SK-MEL-5 (cell line): ENCODE measurements around the gene DCTN5. TPM values are rescaled to one million over a fixed set of nuclear protein-coding genes. Genes with fewer than 3 reads are reported as not detected.

ENCODE experiments used
- DNase-seq: peaks from one replicate; pipeline ENCODE4 v3.0.0-alpha.2; 2016; ENCODE audit warnings: low read depth, low spot score
- in situ Hi-C: cut with HindIII; loops from 2 replicates; pipeline ENCODE4 v1.10.0; 2016; ENCODE audit warnings: low sequenced_read_pairs, high pct_unique_total_duplicates, low pct_unique_long_range_greater_than_20kb
- total RNA-seq: library from RNA; depleted of rRNA; stranded (reverse); fragments of >200 nt; shearing (Covaris generic); gene quantifications from 2 replicates; pipeline ENCODE4 v1.2.3, GENCODE V29; 2014

DCTN5 gene
- total RNA-seq, 1 experiment from 2014 or later: 75.6 TPM

GRCh38 chr16:23687034-23687808 is 46.0 kb downstream of the DCTN5 start:
- in situ Hi-C loops: no loop called here
- no peak for DNase-seq

DNA sequence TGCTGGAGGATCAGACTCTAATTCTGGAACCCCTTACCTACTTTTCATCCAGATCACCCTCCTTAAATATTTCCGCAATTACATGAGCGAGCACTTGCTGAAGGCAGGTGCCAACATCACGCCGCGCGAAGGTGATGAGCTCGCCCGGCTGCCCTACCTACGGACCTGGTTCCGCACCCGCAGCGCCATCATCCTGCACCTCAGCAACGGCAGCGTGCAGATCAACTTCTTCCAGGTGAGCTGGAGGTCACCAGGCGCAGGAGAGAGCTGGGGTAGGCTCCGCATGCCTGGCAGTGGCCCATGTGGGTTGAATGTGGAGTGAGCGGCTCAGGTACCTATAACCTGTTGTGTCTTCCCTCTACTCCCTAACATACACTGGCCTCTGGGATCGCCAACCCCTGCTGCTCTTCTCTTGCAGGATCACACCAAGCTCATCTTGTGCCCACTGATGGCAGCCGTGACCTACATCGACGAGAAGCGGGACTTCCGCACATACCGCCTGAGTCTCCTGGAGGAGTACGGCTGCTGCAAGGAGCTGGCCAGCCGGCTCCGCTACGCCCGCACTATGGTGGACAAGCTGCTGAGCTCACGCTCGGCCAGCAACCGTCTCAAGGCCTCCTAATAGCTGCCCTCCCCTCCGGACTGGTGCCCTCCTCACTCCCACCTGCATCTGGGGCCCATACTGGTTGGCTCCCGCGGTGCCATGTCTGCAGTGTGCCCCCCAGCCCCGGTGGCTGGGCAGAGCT is 48.3 kb downstream of the DCTN5 start:
- in situ Hi-C loops: no loop called here
- DNase-seq: no peak

- in situ Hi-C loops: no loop called here
- no peak for DNase-seq
Observed at GRCh38 chr16:23690771-23691482, 49.7 kb downstream of the DCTN5 start.

DNA sequence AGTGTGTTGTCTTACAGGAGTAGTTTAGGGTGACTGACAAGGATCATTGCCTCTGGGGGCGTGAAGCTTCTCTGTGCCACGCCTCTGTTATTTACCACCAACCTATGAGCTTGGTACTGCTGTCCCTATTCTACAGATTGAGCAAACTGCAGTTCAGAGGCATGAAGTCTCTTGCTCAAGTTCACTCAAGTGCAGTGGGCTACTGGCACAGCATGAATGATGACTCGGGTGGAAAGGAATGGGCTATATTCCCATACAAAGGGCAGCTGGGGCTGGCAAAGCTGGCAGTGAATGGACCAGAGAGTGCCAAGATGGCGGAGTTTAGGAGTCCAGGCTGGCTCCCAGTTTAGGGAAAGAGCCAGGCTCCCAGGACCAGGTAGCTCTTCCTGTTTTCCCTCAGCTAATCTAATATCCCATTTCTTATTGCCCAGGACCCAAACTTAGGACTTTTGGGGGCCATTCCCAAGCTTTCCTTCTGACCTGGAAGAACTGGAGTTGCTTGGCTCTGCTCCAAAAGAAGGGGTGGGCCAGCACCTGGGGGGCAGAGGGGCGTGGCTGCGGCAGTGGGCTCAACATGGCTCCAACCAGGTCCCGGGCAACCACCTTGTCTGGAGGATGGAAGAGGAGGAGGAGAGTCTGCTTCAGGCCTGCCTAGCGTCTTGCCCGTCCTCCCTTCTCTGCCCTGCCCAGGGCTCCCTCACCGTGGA is 50.4 kb downstream of the DCTN5 start:
- in situ Hi-C loops: no loop called here
- DNase-seq: no peak

GRCh38 chr16:23692190-23692837 is 51.0 kb downstream of the DCTN5 start:
- in situ Hi-C loops: no loop called here
- DNase-seq: no peak

DNA sequence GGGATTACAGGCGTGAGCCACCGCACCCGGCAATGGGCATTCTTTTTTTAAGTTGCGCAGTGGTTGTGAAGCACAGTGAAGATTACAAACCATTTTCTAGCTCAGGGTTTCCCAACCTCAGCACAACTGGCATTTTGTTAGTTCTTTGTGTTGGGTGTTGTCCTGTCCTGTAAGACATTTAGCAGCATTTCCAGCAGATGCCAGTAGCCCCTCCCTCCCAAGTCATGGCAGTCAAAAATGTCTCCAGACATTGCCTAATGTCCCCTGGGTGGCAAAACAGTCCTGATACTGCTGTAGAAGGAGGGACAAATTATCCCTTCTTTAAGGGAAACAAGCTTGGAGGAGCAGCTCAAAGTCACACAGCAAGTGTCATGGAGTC is 53.0 kb downstream of the DCTN5 start:
- DNase-seq: no peak
- in situ Hi-C loops: no loop called here

GRCh38 chr16:23694644-23695373 is 53.5 kb downstream of the DCTN5 start:
- no peak for DNase-seq
- in situ Hi-C loops: no loop called here

GRCh38 chr16:23695756-23696155 is 54.5 kb downstream of the DCTN5 start:
- no peak for DNase-seq
- in situ Hi-C loops: no loop called here

DNA sequence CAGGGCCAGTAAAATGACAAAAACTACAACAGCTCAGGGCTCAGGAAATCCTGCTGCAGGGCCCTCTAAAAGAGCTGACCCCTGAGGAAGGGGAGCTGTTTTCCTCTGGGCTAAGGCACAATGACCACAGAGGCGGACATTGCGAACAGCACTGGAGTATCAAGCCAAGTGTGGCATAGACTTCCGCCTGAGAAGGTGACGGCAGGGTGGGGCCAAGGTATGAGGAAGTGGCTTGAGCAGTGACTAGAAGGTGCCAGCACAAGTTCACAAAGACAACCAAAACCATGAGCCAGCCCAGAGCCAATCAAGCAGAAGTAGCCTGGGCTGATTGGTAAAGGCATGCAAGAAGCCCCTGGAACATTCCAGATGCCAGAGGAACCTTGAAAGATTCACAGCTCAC is 57.8 kb downstream of the DCTN5 start:
- no peak for DNase-seq
- in situ Hi-C loops: no loop called here

GRCh38 chr16:23700093-23700492 is 58.8 kb downstream of the DCTN5 start:
- in situ Hi-C loops: no loop called here
- no peak for DNase-seq

GRCh38 chr16:23700509-23700908 is 59.2 kb downstream of the DCTN5 start:
- DNase-seq: no peak
- in situ Hi-C loops: no loop called here

DNA sequence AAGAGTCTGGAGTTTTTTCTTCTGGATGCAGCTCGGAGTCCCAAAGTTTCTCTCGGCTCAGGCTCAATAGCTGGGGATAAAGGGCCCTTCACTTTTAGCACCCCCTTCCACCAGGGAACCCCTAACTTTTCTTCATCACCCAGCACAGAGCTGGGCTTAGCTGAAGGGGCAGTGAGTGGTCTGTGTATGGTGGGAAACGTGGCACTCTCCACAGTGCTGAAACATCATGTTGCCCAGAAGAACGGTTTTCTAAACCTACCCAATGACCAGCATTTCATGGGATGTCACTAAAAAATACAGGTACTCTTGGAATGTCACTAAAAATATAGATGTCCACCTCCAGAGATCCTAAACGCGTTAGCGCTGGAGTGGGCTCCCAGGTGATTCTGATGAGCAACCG is 59.8 kb downstream of the DCTN5 start:
- in situ Hi-C loops: no loop called here
- DNase-seq: no peak

GRCh38 chr16:23702951-23703350 is 61.7 kb downstream of the DCTN5 start:
- DNase-seq: no peak
- in situ Hi-C loops: no loop called here

DNA sequence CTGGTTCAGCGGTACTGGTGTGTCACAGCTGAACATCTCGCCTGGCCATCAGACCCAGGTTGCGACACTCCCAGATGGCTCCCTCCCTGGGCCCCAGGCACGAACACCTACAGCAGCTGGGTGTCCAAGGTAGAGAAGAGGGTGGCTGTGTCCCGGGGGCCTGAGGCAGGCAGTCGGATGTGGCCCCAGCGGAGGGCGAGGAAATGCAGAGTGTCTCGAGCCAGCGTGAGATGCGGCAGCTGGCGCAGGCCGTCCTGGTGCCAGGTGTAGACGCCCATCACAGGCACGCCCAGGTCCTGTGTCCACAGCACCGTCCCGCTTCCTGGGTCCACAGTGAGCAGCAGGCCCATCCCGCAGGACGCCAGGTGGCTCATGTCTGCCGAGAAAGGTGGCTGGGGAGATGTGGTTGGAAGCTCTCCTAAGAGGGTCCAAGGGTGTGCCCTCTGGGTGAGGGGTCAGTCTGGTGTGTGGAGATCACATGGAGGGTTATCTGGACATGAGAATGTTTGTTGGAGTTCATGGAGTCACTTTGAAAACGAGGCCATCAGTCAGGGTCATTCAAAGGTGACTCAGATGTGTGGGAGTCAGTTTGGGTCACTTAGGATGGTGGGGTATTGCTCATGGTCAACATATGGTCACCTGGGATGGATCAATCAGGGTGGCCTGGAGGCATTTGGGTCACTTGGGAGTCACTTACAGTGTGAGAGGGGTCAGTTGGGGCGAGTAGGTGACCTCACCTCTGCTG is 63.7 kb downstream of the DCTN5 start:
- in situ Hi-C loops: no loop called here

DNA sequence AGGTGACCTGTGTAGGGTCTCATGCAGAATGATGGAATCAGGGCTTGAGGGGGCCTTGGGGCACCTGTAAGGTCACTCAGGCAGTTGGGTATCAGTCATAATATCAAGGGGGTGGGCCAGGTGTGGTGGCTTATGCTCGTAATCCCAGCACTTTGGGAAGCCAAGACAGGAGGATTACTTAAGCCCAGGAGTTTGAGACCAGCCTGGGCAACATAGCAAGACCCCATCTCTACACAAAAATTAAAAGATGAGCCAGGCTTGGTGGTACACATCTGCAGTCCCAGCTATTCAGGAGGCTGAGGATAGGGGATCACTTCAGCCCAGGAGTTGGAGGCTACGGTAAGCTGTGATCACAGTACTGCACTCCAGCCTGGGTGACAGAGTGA is 64.2 kb downstream of the DCTN5 start:
- no peak for DNase-seq
- in situ Hi-C loops: no loop called here

More for the DNA sequence above, 63.7 kb downstream of the DCTN5 start:
- DNase-seq: no peak

- DNase-seq: no peak
- in situ Hi-C loops: no loop called here
Observed at GRCh38 chr16:23706439-23706838, 65.2 kb downstream of the DCTN5 start.
